NCI-H2029 (cell line): ENCODE results near the gene PIGU.
A peak's percentile ranks its signal among the peaks of the same experiment; 100 is the strongest.
"Not testable (repeated sequence)": the region's sequence is repeated elsewhere in the genome, so short reads cannot be mapped to it uniquely, and the experiment has no call there.

Experiments used
- DNase-seq: peaks from one replicate; lab custom pipeline; 2025; lab: John Stamatoyannopoulos, UW

PIGU gene

GRCh38 chr20:34706912-34707784 lies 30.3 kb upstream of the PIGU start:
- DNase-seq, result no peak

- no peak for DNase-seq
Measured at GRCh38 chr20:34706302-34706875, 29.5 kb upstream of the PIGU start.

- DNase-seq, result peak; percentile 54
Measured at GRCh38 chr20:34705397-34706301, 28.8 kb upstream of the PIGU start.

- DNase-seq, result peak; percentile 38
Measured at GRCh38 chr20:34705008-34705396, 28.1 kb upstream of the PIGU start.

- peak; percentile 93 for DNase-seq
Measured at GRCh38 chr20:34704177-34705007, 27.5 kb upstream of the PIGU start, which contains the start of gene TP53INP2. Gene TP53INP2 (plus strand): TSS chr20:34704344. CDS start chr20:34708740, 4,396 bp downstream.

- DNase-seq, result peak; percentile 15
Measured at GRCh38 chr20:34703424-34704176, 26.7 kb upstream of the PIGU start.

- DNase-seq, result no peak
Measured at GRCh38 chr20:34703061-34703423, 26.1 kb upstream of the PIGU start.

GRCh38 chr20:34701405-34702085 lies 24.7 kb upstream of the PIGU start:
- peak; percentile 49 for DNase-seq

GRCh38 chr20:34693414-34693813 lies 16.5 kb upstream of the PIGU start:
- peak; percentile 67 for DNase-seq

GRCh38 chr20:34691838-34692237 lies 14.9 kb upstream of the PIGU start:
- no peak for DNase-seq

- no peak for DNase-seq
Measured at GRCh38 chr20:34689486-34689885, 12.6 kb upstream of the PIGU start.

- DNase-seq, result no peak
Measured at GRCh38 chr20:34683667-34684066, 6.8 kb upstream of the PIGU start.

- DNase-seq, result no peak
Measured at GRCh38 chr20:34680586-34681175, 3.8 kb upstream of the PIGU start.

GRCh38 chr20:34675993-34676641 lies 775 bp downstream of the PIGU start:
- no peak for DNase-seq

GRCh38 chr20:34675561-34675960 lies 1.3 kb downstream of the PIGU start:
- no peak for DNase-seq

GRCh38 chr20:34673412-34673811 lies 3.5 kb downstream of the PIGU start:
- DNase-seq, result no peak

- DNase-seq, result no peak
Measured at GRCh38 chr20:34669094-34669493, 7.8 kb downstream of the PIGU start.

GRCh38 chr20:34664751-34665150 lies 12.1 kb downstream of the PIGU start:
- DNase-seq, result not testable (repeated sequence)

GRCh38 chr20:34663213-34663943 lies 13.5 kb downstream of the PIGU start:
- DNase-seq, result no peak
